Stimulated activated memory B cell treated with anti-CD40 and anti-IgM and Interleukin-4, amounts not matched to agents 10 μg/mL and 1 μg/mL and 100 μg/mL, for 72 hours (primary cell): ENCODE measurements around the gene ARMC9.
A peak's percentile ranks its signal among the peaks of the same experiment; 100 is the strongest.
"Not testable (repeated sequence)": the region's sequence is repeated elsewhere in the genome, so short reads cannot be mapped to it uniquely, and the experiment has no call there.

Experiments used
- ATAC-seq: fragments of 150-1000 bp; cut with Tn5 transposase; 2 replicates; pipeline ENCODE4 v1.10.0; 2021
- H3K27ac Mint-ChIP-seq: one replicate; pipeline ENCODE4 v1.8.0; 2022; ENCODE audit warnings: mild to moderate bottlenecking, mixed read lengths
- H3K27me3 Mint-ChIP-seq: one replicate; pipeline ENCODE4 v1.8.0; 2022; ENCODE audit warnings: mixed read lengths
- H3K36me3 Mint-ChIP-seq: one replicate; pipeline ENCODE4 v1.8.0; 2022; ENCODE audit warnings: mixed read lengths
- H3K4me1 Mint-ChIP-seq: one replicate; pipeline ENCODE4 v1.8.0; 2022; ENCODE audit warnings: mixed read lengths
- H3K4me3 Mint-ChIP-seq: one replicate; pipeline ENCODE4 v1.8.0; 2022; ENCODE audit warnings: mild to moderate bottlenecking, moderate library complexity, mixed read lengths
- H3K9me3 Mint-ChIP-seq: one replicate; pipeline ENCODE4 v1.8.0; 2022; ENCODE audit warnings: mixed read lengths

ARMC9 gene

GRCh38 chr2:231294571-231295362 lies 96.3 kb downstream of the ARMC9 start:
- Mint-ChIP-seq H3K27ac (no peak overlapping the region), H3K4me3 (no peak overlapping the region)
- ATAC-seq: peak; percentile 4

DNA sequence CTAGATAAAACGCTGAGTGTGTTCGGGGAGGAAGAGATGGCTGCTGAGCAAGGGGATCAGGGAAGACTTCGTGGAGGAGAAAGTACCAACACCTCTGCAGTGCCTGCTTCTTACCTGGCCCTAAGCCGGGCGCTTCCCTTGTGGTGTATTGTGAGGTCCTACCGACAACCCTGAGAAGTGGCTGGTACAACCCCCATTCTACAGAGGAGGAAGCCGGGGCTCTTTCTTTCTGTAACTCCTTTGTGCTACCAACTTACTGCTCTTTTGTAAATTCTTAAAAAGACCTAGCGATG lies 96.9 kb downstream of the ARMC9 start:
- Mint-ChIP-seq H3K27me3 (no peaks in the 10 kb centered on the region), H3K9me3 (no peaks in the 10 kb centered on the region), H3K4me3 (no peak overlapping the region), H3K36me3 (peaks cover 11% of the 10 kb centered on the region), H3K4me1 (peaks cover 37% of the 10 kb centered on the region), H3K27ac (no peak overlapping the region)
- no peak for ATAC-seq

More at GRCh38 chr2:231294571-231295362, 96.3 kb downstream of the ARMC9 start:
- Mint-ChIP-seq H3K36me3 (peaks cover 11% of the 10 kb centered on the region), H3K4me1 (peaks cover 32% of the 10 kb centered on the region), H3K27me3 (no peaks in the 10 kb centered on the region), H3K9me3 (no peaks in the 10 kb centered on the region)

- no peaks in the 10 kb centered on the region for H3K27me3 Mint-ChIP-seq
- H3K36me3 Mint-ChIP-seq: peaks cover 6% of the 10 kb centered on the region
- no peak for ATAC-seq
- peaks cover 45% of the 10 kb centered on the region for H3K4me1 Mint-ChIP-seq
- H3K27ac Mint-ChIP-seq: peak overlapping the region; percentile 32
- H3K9me3 Mint-ChIP-seq: no peaks in the 10 kb centered on the region
- H3K4me3 Mint-ChIP-seq: no peak overlapping the region
Measured at GRCh38 chr2:231296401-231296974, 98.1 kb downstream of the ARMC9 start.

DNA sequence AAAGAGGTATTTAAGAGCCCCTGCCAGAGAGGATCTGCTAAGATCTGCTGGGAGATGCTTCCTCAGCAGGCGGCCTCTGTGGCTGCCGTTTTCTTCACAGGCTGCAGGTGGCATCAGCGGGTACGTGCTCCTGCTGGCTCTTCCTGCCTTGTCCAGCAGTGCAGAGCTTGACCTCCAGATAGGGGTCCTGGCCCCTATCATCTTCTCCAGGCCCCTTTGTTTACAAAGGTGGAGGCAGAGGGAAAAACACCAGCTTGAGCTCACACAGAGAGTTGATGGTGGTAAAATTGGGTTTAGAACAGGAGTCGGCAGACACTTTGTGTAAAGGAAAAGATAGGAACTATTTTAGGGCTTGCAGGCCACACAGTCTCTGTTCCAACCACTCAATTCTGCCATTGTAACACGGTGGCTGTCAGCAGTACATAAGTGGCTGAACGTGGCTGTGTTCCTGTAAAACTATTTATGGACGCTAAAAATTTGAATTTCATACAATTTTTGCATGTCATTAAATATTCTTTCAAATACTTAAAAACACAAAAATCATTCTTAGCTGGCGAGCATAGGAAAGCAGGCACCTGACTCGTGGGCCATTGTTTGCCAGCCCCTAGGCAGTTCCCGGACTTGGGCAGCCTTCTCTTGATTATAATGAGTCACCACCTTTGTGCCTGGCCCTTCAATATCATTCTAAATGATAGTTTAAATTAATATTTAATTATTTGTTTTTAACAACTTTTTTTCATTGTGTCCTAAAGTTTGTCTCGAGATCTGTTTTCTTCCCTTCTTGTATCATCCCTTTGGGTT lies 98.9 kb downstream of the ARMC9 start:
- peak; percentile 64 for ATAC-seq
- Mint-ChIP-seq H3K9me3 (no peaks in the 10 kb centered on the region), H3K4me3 (peak overlapping the region; percentile 38), H3K36me3 (peaks cover 3% of the 10 kb centered on the region), H3K27ac (peak overlapping the region; percentile 32), H3K27me3 (no peaks in the 10 kb centered on the region), H3K4me1 (peaks cover 45% of the 10 kb centered on the region)

DNA sequence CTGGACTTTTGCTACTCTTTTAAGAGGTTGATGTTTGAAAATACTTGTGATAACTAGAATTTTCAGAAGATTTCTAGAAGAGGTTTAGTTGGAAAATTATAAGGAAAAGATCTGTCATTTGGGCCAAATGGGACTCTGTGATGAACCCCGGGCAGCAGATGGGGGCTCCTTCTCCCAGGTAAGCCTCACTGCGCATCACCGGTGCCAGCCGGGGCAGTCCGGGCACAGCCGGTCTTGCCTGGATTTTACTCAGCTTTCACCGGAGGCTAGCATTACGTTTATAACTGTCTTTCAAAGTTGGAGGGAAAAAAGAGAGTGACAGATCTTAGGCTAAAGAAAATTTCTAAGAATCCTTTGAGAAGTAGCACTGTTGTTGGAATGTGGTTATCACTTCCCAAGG lies 99.7 kb downstream of the ARMC9 start:
- no peaks in the 10 kb centered on the region for H3K9me3 Mint-ChIP-seq
- no peak overlapping the region for H3K4me3 Mint-ChIP-seq
- H3K36me3 Mint-ChIP-seq: no peaks in the 10 kb centered on the region
- H3K27me3 Mint-ChIP-seq: no peaks in the 10 kb centered on the region
- peaks cover 45% of the 10 kb centered on the region for H3K4me1 Mint-ChIP-seq
- H3K27ac Mint-ChIP-seq: peak overlapping the region; percentile 58
- no peak for ATAC-seq

DNA sequence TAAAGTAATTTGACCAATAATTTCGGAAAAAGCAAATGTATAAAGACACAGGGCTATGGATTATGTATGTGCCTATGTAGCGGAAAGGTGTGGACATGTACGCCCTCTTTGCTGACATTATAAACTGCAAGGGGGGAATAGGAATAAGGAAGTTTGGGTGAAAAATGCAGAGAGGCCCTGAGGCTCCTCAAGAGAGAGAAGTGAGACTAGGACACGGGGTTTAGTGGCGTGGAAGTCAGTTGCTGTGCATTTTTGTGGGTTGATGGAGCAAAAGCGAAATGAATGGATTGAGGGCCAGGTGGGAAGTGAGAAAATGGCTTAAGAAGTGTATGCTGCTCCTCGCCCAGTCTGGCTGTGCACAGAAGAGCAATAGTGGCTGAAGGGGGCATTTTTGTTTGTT lies 100.8 kb downstream of the ARMC9 start:
- H3K4me1 Mint-ChIP-seq: peaks cover 43% of the 10 kb centered on the region
- H3K27me3 Mint-ChIP-seq: no peaks in the 10 kb centered on the region
- H3K27ac Mint-ChIP-seq: peak overlapping the region; percentile 35
- no peaks in the 10 kb centered on the region for H3K9me3 Mint-ChIP-seq
- no peaks in the 10 kb centered on the region for H3K36me3 Mint-ChIP-seq
- no peak overlapping the region for H3K4me3 Mint-ChIP-seq
- ATAC-seq: peak; percentile 78

- H3K4me3 Mint-ChIP-seq: no peak overlapping the region
- no peaks in the 10 kb centered on the region for H3K9me3 Mint-ChIP-seq
- peaks cover 34% of the 10 kb centered on the region for H3K4me1 Mint-ChIP-seq
- H3K36me3 Mint-ChIP-seq: no peaks in the 10 kb centered on the region
- H3K27ac Mint-ChIP-seq: peak overlapping the region; percentile 35
- H3K27me3 Mint-ChIP-seq: no peaks in the 10 kb centered on the region
- ATAC-seq: no peak
Measured at GRCh38 chr2:231300020-231300721, 101.7 kb downstream of the ARMC9 start.

DNA sequence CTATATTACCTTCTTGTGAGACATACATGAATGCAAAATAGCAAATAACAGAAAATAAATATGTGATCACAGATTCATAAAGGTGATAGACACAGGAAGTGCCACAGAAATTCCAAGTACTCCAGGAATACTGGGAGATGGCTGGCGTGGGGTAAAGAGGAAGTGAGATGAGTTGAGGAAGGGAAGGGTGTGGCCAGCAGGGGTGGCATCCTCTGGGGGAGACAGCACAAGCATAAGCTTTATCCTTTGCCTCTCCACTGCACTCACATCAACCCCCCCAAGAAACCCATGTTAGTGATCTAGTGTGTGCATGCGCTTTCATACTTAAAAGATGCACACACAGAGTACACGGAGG lies 102.3 kb downstream of the ARMC9 start:
- H3K4me1 Mint-ChIP-seq: peaks cover 32% of the 10 kb centered on the region
- peak overlapping the region; percentile 35 for H3K27ac Mint-ChIP-seq
- H3K4me3 Mint-ChIP-seq: no peak overlapping the region
- no peaks in the 10 kb centered on the region for H3K9me3 Mint-ChIP-seq
- no peaks in the 10 kb centered on the region for H3K27me3 Mint-ChIP-seq
- ATAC-seq: no peak
- H3K36me3 Mint-ChIP-seq: no peaks in the 10 kb centered on the region

- H3K4me3 Mint-ChIP-seq, H3K27me3 Mint-ChIP-seq, H3K36me3 Mint-ChIP-seq, H3K9me3 Mint-ChIP-seq, H3K27ac Mint-ChIP-seq, ATAC-seq: not testable (repeated sequence)
- H3K4me1 Mint-ChIP-seq: peaks cover 19% of the 10 kb centered on the region
Measured at GRCh38 chr2:231304259-231304658, 105.8 kb downstream of the ARMC9 start.

DNA sequence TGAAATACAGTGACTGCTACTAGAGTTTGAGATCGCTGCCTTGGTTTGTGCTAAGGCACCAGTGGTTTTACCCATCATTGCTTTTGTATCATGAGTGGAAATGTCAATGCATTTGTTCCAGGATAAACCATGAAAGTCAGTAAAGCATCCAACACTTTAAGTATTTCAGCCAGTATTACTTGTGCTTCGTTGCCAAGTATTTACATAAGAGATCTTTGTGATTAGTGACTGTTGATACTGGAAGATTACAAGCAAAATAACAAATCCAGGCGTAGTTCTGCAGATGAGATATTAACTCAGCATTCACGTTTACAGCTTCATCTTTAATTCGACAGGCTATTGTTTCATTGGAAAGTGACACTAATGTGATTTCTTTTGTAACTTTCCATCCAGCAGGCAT lies 106.8 kb downstream of the ARMC9 start:
- no peak for ATAC-seq
- Mint-ChIP-seq H3K27me3 (no peaks in the 10 kb centered on the region), H3K4me3 (no peak overlapping the region), H3K27ac (no peak overlapping the region), H3K36me3 (peaks cover 6% of the 10 kb centered on the region), H3K9me3 (no peaks in the 10 kb centered on the region), H3K4me1 (peaks cover 10% of the 10 kb centered on the region)

GRCh38 chr2:231306791-231307393 lies 108.5 kb downstream of the ARMC9 start:
- Mint-ChIP-seq H3K27ac (no peak overlapping the region), H3K36me3 (peaks cover 6% of the 10 kb centered on the region), H3K4me3 (no peak overlapping the region), H3K27me3 (no peaks in the 10 kb centered on the region), H3K4me1 (peaks cover 14% of the 10 kb centered on the region), H3K9me3 (no peaks in the 10 kb centered on the region)
- no peak for ATAC-seq

DNA sequence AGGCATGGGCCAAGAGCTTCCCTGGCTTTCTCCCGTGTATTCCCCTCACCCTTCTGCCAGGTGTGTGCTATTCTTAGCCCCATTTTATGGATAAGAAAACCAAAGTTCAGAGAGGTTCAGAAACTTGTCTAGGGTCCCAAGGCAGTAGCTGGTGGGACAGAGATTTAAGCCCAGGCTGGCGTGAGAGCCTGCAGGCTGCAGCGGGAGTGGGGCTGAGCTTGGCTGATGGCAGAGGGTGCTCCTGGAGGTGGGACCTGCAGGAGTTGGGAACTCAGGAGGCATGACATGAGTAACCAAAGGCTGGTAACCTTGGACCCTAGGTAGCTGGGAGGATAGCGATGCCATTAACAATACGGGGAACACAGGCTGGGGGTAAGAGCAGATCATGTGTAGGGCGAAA lies 109.8 kb downstream of the ARMC9 start:
- H3K36me3 Mint-ChIP-seq: peaks cover 6% of the 10 kb centered on the region
- no peak overlapping the region for H3K4me3 Mint-ChIP-seq
- peaks cover 18% of the 10 kb centered on the region for H3K4me1 Mint-ChIP-seq
- no peaks in the 10 kb centered on the region for H3K27me3 Mint-ChIP-seq
- H3K27ac Mint-ChIP-seq: no peak overlapping the region
- H3K9me3 Mint-ChIP-seq: no peaks in the 10 kb centered on the region
- ATAC-seq: no peak

GRCh38 chr2:231308631-231309428 lies 110.4 kb downstream of the ARMC9 start:
- Mint-ChIP-seq H3K4me3 (no peak overlapping the region), H3K27me3 (no peaks in the 10 kb centered on the region), H3K27ac (no peak overlapping the region), H3K4me1 (peaks cover 18% of the 10 kb centered on the region), H3K36me3 (peaks cover 6% of the 10 kb centered on the region), H3K9me3 (no peaks in the 10 kb centered on the region)
- no peak for ATAC-seq

DNA sequence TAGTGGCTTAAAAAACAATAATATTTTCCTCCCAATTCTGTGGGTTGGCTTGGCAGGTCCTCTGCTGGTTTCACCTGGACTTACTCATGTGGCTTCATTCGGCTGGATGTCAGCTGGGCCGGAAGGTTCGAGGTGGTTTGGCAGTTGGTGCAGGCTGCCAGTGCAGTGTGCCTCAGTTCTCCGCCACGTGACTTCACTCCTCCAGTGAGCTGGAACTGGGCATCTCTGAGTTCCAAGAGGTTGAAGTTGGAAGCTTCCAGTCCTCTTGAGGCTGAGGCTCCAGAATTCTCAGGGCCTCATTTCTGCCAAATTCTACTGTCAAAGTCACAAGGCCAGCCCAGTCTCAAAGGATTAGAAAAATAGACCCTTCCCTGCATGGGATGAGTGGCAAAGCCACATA lies 113.6 kb downstream of the ARMC9 start:
- ATAC-seq: no peak
- Mint-ChIP-seq H3K36me3 (peaks cover 16% of the 10 kb centered on the region), H3K4me3 (no peak overlapping the region), H3K27me3 (no peaks in the 10 kb centered on the region), H3K27ac (peak overlapping the region; percentile 18), H3K4me1 (peaks cover 33% of the 10 kb centered on the region), H3K9me3 (peaks cover 5% of the 10 kb centered on the region)
